ENCODE results near the gene COBL.

COBL gene

DNA sequence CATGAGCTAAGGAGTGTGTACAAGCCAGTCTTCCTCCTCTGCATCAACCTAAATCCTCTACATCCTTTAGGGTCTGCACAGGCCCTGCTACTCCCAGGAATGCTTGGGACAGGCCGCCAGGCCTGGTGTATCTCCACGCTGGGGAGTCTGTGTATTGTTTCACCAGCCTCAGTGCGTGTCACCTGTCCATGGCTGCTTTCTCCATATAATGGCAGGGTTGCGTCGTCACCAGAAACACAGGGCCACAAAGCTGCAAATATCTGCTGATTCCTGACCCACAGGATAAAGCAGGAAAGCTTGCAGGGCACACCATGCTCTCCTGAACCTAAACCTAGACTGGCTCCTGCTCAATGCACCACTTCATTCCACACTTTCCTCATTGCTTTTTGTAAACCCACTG, 45.6 kb downstream of the COBL start:
- no peak for DNase-seq

GRCh38 chr7:51269911-51270310, 46.7 kb downstream of the COBL start:
- no peak for DNase-seq

- DNase-seq: no peak
These were observed 47.3 kb downstream of the COBL start for GRCh38 chr7:51269321-51269720.

GRCh38 chr7:51268859-51269258, 47.8 kb downstream of the COBL start:
- DNase-seq: no peak

DNA sequence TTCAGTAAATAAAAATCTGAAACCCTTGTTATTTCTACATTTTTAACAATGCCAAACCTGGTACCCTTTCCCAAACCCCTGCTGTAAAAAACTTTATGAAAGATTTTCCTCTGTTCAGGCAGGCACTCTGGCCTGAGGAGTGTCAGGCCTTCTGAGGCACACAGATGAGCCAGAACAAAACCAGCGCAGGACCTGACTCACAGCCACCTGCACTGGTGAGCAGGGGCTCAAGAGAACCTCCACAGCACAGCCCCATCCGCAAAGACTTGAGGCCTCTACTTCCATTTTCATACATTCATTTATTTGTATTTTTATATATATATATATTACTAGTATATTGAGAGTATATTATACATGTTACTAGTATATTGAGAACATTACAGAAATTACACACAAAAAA, 49.4 kb downstream of the COBL start:
- no peak for DNase-seq

GRCh38 chr7:51265066-51265907, 51.3 kb downstream of the COBL start:
- DNase-seq: no peak

DNA sequence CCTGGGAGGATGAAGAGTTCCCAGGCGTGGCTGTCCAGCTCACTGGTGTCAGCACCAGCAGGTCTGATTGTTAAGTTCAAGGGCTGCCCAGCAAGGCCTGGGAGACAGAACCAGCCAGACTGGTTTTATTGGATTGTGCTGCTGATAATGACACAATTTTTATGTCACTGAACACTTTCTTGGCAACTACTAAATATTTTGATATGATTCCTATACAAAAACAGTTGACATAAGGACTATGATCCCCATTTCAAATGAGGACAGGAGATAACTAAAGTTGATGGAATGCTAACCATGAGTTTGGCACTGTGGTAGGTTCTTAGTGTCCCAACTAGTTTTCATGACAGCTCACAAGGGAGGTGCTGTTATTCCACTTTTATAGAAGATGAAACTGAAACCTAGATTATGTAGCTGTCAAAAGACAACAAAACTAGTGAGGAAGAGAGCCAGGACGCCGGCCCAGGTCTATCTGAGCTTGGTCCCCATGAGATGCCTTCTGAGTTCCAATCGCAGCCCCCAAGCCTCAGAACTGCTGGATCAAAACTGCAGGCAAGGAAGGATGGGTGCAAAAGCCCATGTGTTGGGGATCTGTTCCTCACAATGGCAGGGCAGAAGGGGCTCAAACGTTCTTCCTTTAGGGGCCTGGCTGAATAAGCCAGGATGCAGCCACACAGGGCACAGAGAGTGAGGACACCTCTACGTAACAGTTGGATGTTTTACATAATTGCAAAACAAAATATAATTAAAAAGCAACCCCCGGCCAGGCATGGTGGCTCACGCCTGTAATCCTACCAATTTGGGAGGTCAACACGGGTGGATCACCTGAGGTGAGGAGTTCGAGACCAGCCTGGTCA, 52.8 kb downstream of the COBL start:
- peak; percentile 71 for DNase-seq

- DNase-seq: no peak
These were observed 53.6 kb downstream of the COBL start for GRCh38 chr7:51262796-51263531.

DNA sequence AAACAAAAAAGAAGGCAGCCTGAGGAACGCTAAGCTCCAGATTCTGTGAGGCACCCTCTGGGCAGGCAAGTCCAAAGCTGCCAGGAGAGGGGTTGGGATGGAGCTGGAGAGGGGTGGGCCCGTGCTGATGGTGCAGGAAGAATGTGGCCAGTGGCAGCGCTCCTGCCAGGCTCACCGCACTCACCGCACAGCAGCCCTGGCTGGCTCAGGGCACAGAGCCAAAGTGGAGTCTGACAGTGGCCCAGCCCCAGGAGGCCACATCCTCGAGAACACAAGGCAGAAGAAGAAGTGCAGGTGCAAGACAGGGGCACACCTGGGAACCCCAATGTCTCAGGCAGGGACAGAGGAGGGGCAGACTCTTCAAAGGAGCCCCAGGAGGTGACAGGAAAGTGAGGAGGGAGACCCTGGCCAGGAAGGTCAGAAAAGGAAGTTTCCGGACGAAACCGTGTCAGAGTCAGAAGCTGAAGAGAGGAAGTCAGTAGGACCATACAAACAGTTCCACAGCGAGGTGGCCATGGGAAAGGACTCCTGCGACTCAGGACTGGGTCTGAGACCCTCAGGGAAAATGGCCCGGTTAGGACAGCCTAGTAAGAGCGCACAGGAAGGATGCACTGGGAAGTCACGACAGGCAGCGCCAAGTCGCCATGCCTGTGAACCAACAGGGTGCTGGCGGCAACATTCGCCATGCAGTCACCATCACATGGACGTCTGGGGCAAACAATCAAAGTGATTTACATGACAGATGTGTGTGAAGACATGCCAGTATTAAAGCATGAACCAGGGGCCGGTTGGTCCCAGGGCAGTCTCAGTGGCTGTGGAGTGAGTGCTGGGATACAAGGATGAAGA, 54.4 kb downstream of the COBL start:
- no peak for DNase-seq

- no peak for DNase-seq
These were observed 55.3 kb downstream of the COBL start for GRCh38 chr7:51261117-51261835.

GRCh38 chr7:51260516-51260915, 56.1 kb downstream of the COBL start:
- no peak for DNase-seq

- no peak for DNase-seq
These were observed 56.8 kb downstream of the COBL start for GRCh38 chr7:51259766-51260165.

GRCh38 chr7:51256916-51257315, 59.7 kb downstream of the COBL start:
- DNase-seq: no peak

DNA sequence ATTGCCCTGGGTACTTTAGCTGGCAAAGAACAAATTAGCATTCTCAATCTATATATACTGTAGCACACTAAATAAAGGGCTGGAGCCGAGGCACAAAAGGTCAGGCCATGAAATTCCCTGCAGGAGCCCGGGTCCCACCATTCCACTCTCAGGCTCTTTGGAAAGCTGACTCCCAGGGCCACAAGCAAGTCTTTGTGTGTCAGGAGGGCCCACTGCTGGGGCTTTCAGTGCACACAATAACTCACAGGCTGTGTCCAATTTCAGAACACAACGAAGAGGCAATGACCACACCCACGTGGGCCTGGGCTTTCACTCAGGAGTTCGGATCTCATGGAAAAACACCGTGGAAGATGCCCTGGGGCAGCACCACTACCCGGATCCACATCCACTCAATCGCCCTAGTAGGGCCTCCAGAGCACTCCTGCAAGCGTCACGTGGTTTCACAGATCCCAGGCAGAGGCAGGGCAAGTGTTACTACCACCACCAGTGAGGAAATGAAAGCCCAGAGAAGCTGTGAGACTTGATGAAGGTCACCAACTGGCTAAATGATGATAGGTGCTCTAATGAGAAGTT, 60.3 kb downstream of the COBL start:
- DNase-seq: no peak

- no peak for DNase-seq
These were observed 60.9 kb downstream of the COBL start for GRCh38 chr7:51255536-51256208.

DNA sequence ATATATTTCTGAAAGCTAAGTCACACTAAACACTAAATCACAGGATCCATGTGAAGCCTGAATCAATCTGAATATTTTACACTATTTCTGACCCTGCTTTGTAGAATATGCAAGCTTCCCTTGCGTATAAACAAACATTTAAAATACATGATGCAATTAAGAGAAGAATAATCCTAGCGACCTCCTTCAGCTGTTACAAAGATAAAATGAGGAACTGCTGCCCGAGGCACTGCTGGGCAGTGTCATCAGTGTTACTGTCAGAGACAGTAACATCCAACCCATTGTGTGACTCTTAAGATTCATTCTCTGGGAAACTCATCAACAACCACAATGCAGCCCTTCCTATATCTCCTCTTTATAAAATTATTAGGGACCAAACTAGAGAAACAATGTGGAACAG, 61.6 kb downstream of the COBL start:
- DNase-seq: no peak

DNA sequence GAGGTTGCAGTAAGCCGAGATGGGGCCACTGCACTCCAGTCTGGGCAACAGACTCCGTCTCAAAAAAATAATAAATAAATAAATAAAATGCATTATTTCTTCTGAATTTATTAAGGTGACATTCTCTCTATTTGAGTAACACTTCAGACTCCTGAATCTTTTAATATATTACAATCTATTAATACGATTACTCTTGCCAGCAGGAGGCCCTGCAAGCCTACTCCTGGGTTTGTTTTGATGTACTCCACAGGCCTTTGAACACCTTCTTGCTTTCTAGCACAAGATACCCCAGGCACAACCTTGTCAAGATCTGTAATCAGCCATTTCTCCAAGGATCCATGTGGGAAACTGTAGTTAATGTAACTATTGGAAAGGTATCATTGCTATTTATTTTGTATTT, 63.5 kb downstream of the COBL start:
- DNase-seq: no peak

- no peak for DNase-seq
These were observed 65.3 kb downstream of the COBL start for GRCh38 chr7:51251290-51251689.

DNA sequence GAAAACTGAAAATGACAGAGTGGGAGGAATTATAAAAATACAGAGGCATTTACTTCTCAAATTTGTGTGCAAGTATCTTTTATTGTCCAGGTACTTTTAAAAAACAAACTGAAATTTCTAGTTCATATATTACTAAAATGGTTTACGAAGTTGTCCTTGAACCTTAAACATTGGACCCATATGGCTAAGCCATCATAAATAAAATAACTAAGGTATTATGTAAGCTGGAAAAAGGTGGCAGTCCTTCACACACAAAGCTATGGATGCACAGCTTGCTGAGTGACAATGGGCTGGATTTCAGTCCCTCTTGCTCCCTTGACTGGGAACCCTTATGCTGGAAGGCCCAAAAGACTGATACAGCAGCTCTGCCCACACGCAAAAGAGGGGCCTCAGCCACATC, 66.1 kb downstream of the COBL start:
- DNase-seq: no peak

GRCh38 chr7:51249991-51250390, 66.6 kb downstream of the COBL start:
- no peak for DNase-seq

Data from NCI-H510A (cell line).